22Rv1 (cell line): Measurements from ENCODE around the gene NOC3L.

ENCODE experiments used
- ZFX ChIP-seq: fragments of 450-650 bp; IDR thresholded peaks from 2 replicates; pipeline ENCODE4 v1.6.1; 2017; ENCODE audit warnings: antibody characterized with exemption, borderline replicate concordance
- TF ChIP-seq, protein P1 (sequence below): fragments of 450-650 bp; IDR thresholded peaks from 2 replicates; pipeline ENCODE4 v1.5.1; 2017; ENCODE audit warnings: mild to moderate bottlenecking

DNA sequence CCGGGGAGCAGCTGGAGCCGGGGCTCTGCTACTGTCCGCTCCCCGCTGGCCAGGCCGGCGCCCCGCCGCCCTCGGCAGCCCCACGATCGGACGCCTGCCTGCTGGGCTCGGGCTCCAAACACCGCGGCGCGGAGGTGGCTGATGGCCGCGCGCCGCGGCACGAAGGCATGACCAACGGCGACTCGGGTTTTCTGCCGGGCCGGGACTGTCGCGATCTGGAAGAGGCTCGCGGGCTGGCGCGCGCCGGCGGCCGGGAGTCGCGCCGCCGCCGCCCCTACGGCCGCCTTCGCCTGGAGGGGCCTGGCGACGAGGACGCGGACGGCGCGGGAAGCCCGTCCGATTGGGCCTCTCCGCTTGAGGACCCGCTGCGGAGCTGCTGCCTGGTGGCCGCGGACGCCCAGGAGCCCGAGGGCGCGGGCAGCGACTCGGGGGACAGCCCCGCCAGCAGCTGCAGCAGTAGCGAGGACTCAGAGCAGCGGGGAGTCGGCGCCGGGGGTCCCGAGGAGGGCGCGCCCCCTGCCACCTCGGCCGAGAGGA lies 40.2 kb upstream of the NOC3L start:
- TF ChIP-seq, protein P1, sequence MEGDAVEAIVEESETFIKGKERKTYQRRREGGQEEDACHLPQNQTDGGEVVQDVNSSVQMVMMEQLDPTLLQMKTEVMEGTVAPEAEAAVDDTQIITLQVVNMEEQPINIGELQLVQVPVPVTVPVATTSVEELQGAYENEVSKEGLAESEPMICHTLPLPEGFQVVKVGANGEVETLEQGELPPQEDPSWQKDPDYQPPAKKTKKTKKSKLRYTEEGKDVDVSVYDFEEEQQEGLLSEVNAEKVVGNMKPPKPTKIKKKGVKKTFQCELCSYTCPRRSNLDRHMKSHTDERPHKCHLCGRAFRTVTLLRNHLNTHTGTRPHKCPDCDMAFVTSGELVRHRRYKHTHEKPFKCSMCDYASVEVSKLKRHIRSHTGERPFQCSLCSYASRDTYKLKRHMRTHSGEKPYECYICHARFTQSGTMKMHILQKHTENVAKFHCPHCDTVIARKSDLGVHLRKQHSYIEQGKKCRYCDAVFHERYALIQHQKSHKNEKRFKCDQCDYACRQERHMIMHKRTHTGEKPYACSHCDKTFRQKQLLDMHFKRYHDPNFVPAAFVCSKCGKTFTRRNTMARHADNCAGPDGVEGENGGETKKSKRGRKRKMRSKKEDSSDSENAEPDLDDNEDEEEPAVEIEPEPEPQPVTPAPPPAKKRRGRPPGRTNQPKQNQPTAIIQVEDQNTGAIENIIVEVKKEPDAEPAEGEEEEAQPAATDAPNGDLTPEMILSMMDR: 0 out of 2 replicates have a peak, but pooled peaks have one; percentile 1
- no peak for TF ChIP-seq ZFX
